Calu3 (cell line): ENCODE measurements around the gene TFR2. TPM values are rescaled to one million over a fixed set of nuclear protein-coding genes. Genes with fewer than 3 reads are reported as not detected.

Experiments
- BruUV-seq: library from RNA; stranded (reverse); fragments of 400-500 nt; replicated peaks from 2 replicates; lab custom pipeline; 2021; lab: Mats Ljungman, UMichigan
- CTCF ChIA-PET: fragments of 300-600 bp; sonication (Branson Sonifier 250); formaldehyde crosslinking; loops from one replicate; lab custom pipeline; 2022; ENCODE audit warnings: antibody characterized with exemption; lab: Charles Lee
- DNase-seq: peaks from one replicate; pipeline ENCODE4 v3.0.0; 2022
- H3K27ac Mint-ChIP-seq: one replicate; pipeline ENCODE4 v1.8.0; 2022; ENCODE audit warnings: mixed read lengths; ENCODE audit not compliant: unreplicated experiment
- H3K27me3 Mint-ChIP-seq: one replicate; pipeline ENCODE4 v1.8.0; 2022; ENCODE audit warnings: mixed read lengths; ENCODE audit not compliant: unreplicated experiment
- H3K36me3 Mint-ChIP-seq: one replicate; pipeline ENCODE4 v1.8.0; 2022; ENCODE audit warnings: mild to moderate bottlenecking, moderate library complexity, mixed read lengths; ENCODE audit not compliant: insufficient read depth, unreplicated experiment
- H3K4me1 Mint-ChIP-seq: one replicate; pipeline ENCODE4 v1.8.0; 2022; ENCODE audit warnings: mild to moderate bottlenecking, low read depth, mixed read lengths; ENCODE audit not compliant: unreplicated experiment
- H3K4me3 Mint-ChIP-seq: one replicate; pipeline ENCODE4 v1.8.0; 2022; ENCODE audit warnings: mild to moderate bottlenecking, low read depth, moderate library complexity, mixed read lengths; ENCODE audit not compliant: unreplicated experiment
- H3K9me3 Mint-ChIP-seq: one replicate; pipeline ENCODE4 v1.8.0; 2022; ENCODE audit warnings: low read depth, mixed read lengths; ENCODE audit not compliant: unreplicated experiment
- CTCF ChIP-seq: fragments of 200-600 bp; IDR thresholded peaks from one replicate; pipeline ENCODE4 v1.8.0; 2022; ENCODE audit warnings: antibody characterized with exemption; ENCODE audit not compliant: unreplicated experiment
- intact Hi-C: fragments of 100-400 bp; cut with micrococcal nuclease; formaldehyde crosslinking; loops from one replicate; pipeline ENCODE4 v1.10.0; 2022; ENCODE audit not compliant: unreplicated experiment
- total RNA-seq: library from RNA; stranded (reverse); gene quantifications from 2 replicates; pipeline ENCODE4 v1.2.3, GENCODE V29; 2022

Gene TFR2
- total RNA-seq, 1 experiment from 2014 or later = 0.90 TPM

- intact Hi-C loops = no loop called here
- H3K36me3 Mint-ChIP-seq = peaks cover 24% of the 10 kb centered on the region
Measured at GRCh38 chr7:100611983-100612729, 29.2 kb downstream of the TFR2 start, which contains the start of gene MOSPD3. TSS of gene MOSPD3 (plus strand) at chr7:100612540. CDS start at chr7:100612792, 252 bp downstream.

GRCh38 chr7:100609958-100610357, 31.4 kb downstream of the TFR2 start:
- CTCF ChIA-PET = no interaction called here
- peaks cover 29% of the 10 kb centered on the region for H3K36me3 Mint-ChIP-seq
- no peak for DNase-seq
- H3K27me3 Mint-ChIP-seq = no peaks in the 10 kb centered on the region
- BruUV-seq = no TSS peak
- no peaks in the 10 kb centered on the region for H3K4me1 Mint-ChIP-seq
- TF ChIP-seq CTCF = no peak
- no peak overlapping the region for H3K4me3 Mint-ChIP-seq
- intact Hi-C loops = no loop called here
- no peak overlapping the region for H3K27ac Mint-ChIP-seq
- H3K9me3 Mint-ChIP-seq = no peaks in the 10 kb centered on the region

More at GRCh38 chr7:100611983-100612729, 29.2 kb downstream of the TFR2 start, which contains the start of gene MOSPD3:
- Mint-ChIP-seq H3K4me1 (no peaks in the 10 kb centered on the region), H3K4me3 (peak within 1 kb of the TSS; percentile 97), H3K27me3 (no peaks in the 10 kb centered on the region), H3K9me3 (no peaks in the 10 kb centered on the region), H3K27ac (peak within 1 kb of the TSS; percentile 97)
- BruUV-seq = no TSS peak
- DNase-seq = peak; percentile 96
- TF ChIP-seq CTCF = no peak
- CTCF ChIA-PET = interaction anchor here (0.5 to 1.6 kb wide), 6 partner anchors 11 to 93 kb away, joined by 3 to 7 read pairs (median 4); no protein-coding TSS in a partner anchor

GRCh38 chr7:100607111-100607510, 34.2 kb downstream of the TFR2 start:
- DNase-seq = no peak
- Mint-ChIP-seq H3K4me3 (no peak overlapping the region), H3K9me3 (no peaks in the 10 kb centered on the region), H3K36me3 (peaks cover 26% of the 10 kb centered on the region), H3K27ac (no peak overlapping the region), H3K27me3 (no peaks in the 10 kb centered on the region), H3K4me1 (no peaks in the 10 kb centered on the region)
- no TSS peak for BruUV-seq
- CTCF ChIA-PET = no interaction called here
- TF ChIP-seq CTCF = no peak
- intact Hi-C loops = no loop called here

- H3K9me3 Mint-ChIP-seq = no peaks in the 10 kb centered on the region
- CTCF ChIA-PET = no interaction called here
- intact Hi-C loops = no loop called here
- no peak for DNase-seq
- H3K27me3 Mint-ChIP-seq = no peaks in the 10 kb centered on the region
- no TSS peak for BruUV-seq
- H3K4me1 Mint-ChIP-seq = no peaks in the 10 kb centered on the region
- H3K4me3 Mint-ChIP-seq = no peak overlapping the region
- TF ChIP-seq CTCF = no peak
- peaks cover 18% of the 10 kb centered on the region for H3K36me3 Mint-ChIP-seq
- H3K27ac Mint-ChIP-seq = no peak overlapping the region
Measured at GRCh38 chr7:100606313-100606712, 35.0 kb downstream of the TFR2 start.
